GM18861 (cell line): Measurements from ENCODE around the gene AKAP9.
"Not testable (repeated sequence)": the region's sequence is repeated elsewhere in the genome, so short reads cannot be mapped to it uniquely, and the experiment has no call there.

Experiments
- ATAC-seq: cut with Tn5 transposase; IDR thresholded peaks from one replicate; pipeline ENCODE4 v1.9.1; 2021; ENCODE audit not compliant: unreplicated experiment

Gene AKAP9

GRCh38 chr7:92057375-92057774 lies 116.7 kb downstream of the AKAP9 start:
- ATAC-seq = no peak

- ATAC-seq = no peak
These were observed 117.4 kb downstream of the AKAP9 start for GRCh38 chr7:92058040-92058439.

GRCh38 chr7:92058899-92059298 lies 118.2 kb downstream of the AKAP9 start:
- ATAC-seq = no peak

GRCh38 chr7:92061154-92061553 lies 120.5 kb downstream of the AKAP9 start:
- no peak for ATAC-seq

- no peak for ATAC-seq
These were observed 123.9 kb downstream of the AKAP9 start for GRCh38 chr7:92064438-92065029.

- no peak for ATAC-seq
These were observed 130.4 kb downstream of the AKAP9 start for GRCh38 chr7:92071032-92071431.

- ATAC-seq = no peak
These were observed 131.5 kb downstream of the AKAP9 start for GRCh38 chr7:92072121-92072520.

- no peak for ATAC-seq
These were observed 132.0 kb downstream of the AKAP9 start for GRCh38 chr7:92072708-92073107.

- peak; percentile 87 for ATAC-seq
These were observed 134.9 kb downstream of the AKAP9 start for GRCh38 chr7:92075455-92076158.

- ATAC-seq = peak; percentile 11
These were observed 135.8 kb downstream of the AKAP9 start for GRCh38 chr7:92076509-92076908.

- ATAC-seq = not testable (repeated sequence)
These were observed 143.3 kb downstream of the AKAP9 start for GRCh38 chr7:92083922-92084321.

- no peak for ATAC-seq
These were observed 147.6 kb downstream of the AKAP9 start for GRCh38 chr7:92088266-92088665.

- no peak for ATAC-seq
These were observed 151.5 kb downstream of the AKAP9 start for GRCh38 chr7:92092210-92092609.

- no peak for ATAC-seq
These were observed 154.7 kb downstream of the AKAP9 start for GRCh38 chr7:92095380-92095779.

GRCh38 chr7:92100534-92100933 lies 159.9 kb downstream of the AKAP9 start:
- no peak for ATAC-seq

- ATAC-seq = not testable (repeated sequence)
These were observed 162.2 kb downstream of the AKAP9 start for GRCh38 chr7:92102862-92103261.

GRCh38 chr7:92108821-92109220 lies 168.2 kb downstream of the AKAP9 start:
- no peak for ATAC-seq

GRCh38 chr7:92110857-92111256 lies 170.2 kb downstream of the AKAP9 start:
- no peak for ATAC-seq

GRCh38 chr7:92115821-92116220 lies 175.2 kb downstream of the AKAP9 start:
- ATAC-seq = no peak

GRCh38 chr7:92116949-92117348 lies 176.3 kb downstream of the AKAP9 start:
- no peak for ATAC-seq

GRCh38 chr7:92119213-92119759 lies 178.6 kb downstream of the AKAP9 start:
- no peak for ATAC-seq

GRCh38 chr7:92121681-92122080 lies 181.0 kb downstream of the AKAP9 start:
- ATAC-seq = no peak
